OCI-LY7 (cell line): ENCODE measurements around the gene MIPEP.

ENCODE experiments used
- EZH2phosphoT487 ChIP-seq: fragments of 200-600 bp; sonication (generic); IDR thresholded peaks from 2 replicates; pipeline ENCODE4 v1.6.1; 2018; ENCODE audit warnings: low read depth, borderline replicate concordance, mild to moderate bottlenecking, mixed run types, antibody characterized with exemption, low read length, moderate library complexity, mixed read lengths
- TF ChIP-seq, protein P1 (sequence below): fragments of 200-600 bp; sonication (generic); conservative IDR thresholded peaks from 2 replicates; pipeline ENCODE4 v1.5.1; 2014; ENCODE audit warnings: mild to moderate bottlenecking, antibody characterized with exemption, low read length, moderate library complexity, mixed read lengths

DNA sequence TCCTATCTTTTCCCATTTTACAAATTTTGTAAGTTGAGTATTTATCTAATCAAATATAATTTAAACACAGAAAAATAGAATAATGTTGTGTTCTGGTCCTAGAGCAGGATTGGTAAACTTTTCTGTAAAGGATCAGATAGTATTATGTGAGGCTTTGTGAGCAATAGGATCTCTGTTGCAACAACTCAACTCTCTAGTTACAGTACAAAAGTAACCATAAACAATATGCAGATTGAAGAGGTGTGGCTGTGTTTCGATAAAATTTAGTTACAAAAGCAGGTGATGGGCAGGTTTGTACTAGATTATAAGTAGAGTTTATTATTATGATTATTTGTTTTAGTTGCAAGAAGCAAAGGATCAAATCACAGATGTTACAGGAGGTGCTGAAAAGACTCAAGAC lies 23.3 kb upstream of the MIPEP start:
- TF ChIP-seq, protein P1, sequence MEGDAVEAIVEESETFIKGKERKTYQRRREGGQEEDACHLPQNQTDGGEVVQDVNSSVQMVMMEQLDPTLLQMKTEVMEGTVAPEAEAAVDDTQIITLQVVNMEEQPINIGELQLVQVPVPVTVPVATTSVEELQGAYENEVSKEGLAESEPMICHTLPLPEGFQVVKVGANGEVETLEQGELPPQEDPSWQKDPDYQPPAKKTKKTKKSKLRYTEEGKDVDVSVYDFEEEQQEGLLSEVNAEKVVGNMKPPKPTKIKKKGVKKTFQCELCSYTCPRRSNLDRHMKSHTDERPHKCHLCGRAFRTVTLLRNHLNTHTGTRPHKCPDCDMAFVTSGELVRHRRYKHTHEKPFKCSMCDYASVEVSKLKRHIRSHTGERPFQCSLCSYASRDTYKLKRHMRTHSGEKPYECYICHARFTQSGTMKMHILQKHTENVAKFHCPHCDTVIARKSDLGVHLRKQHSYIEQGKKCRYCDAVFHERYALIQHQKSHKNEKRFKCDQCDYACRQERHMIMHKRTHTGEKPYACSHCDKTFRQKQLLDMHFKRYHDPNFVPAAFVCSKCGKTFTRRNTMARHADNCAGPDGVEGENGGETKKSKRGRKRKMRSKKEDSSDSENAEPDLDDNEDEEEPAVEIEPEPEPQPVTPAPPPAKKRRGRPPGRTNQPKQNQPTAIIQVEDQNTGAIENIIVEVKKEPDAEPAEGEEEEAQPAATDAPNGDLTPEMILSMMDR = no peak
- TF ChIP-seq EZH2phosphoT487 = no peak
